ENCODE measurements around the gene INO80B. TPM values are rescaled to one million over a fixed set of nuclear protein-coding genes. Genes with fewer than 3 reads are reported as not detected.

The INO80B gene
- total RNA-seq: 10 to 100 TPM; 28.5 to 63.3 (median 48.0) TPM

DNA sequence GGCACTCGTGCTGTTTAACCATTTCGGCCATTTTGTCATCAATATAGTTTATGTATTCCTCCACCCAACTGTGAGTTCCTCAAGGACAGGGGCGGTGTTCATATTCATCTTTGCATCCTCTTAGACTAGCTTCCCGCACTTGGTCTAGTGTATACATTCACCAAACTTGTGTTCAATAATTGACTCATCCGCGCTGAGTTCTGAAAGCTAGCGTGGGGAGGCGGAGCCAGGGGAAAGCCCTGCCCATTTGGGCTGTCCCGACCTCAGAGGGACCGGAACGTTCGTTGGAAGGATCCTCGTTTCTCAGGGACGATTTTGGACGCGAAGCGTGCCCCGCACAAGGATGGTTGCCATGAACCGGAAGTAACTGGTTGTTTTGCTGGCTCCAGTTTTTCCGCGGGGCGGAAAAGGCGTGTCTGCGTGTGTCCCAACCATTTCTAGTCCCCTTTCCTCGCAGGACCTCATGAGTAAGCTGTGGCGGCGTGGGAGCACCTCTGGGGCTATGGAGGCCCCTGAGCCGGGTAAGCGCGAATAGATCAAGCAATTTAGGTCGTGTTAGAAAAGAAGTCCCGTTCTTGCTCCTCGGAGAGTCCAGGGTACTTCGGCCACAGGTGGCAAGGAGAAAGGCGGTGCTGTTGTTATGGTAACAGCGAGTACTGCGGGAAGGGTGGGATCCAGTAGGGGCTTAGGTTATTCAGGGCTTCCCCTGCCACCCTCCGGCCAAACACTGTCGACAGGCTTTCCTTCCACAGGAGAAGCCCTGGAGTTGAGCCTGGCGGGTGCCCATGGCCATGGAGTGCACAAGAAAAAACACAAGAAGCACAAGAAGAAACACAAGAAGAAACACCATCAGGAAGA is at the start of gene INO80B:
Gene INO80B, plus strand, starts transcription at position 434 of the 858 bp plus-strand sequence. Its CDS starts 30 bp downstream, at position 464.
- Histone ChIP-seq H3K9me3 (no peaks in the 10 kb centered on the region), H3K4me3 (peak within 1 kb of the TSS; percentile 64 to 71), H3K27ac (peak within 1 kb of the TSS; percentile 49 to 71), H3K27me3 (no peaks in the 10 kb centered on the region), H3K4me1 (peaks cover 3 to 18% of the 10 kb centered on the region in 2 donors), H3K36me3 (no peaks in the 10 kb centered on the region)
- intact Hi-C loops (cut with DNase I; ENCODE audit: low total_unique reads): no loop called here
- TF ChIP-seq, protein P1, sequence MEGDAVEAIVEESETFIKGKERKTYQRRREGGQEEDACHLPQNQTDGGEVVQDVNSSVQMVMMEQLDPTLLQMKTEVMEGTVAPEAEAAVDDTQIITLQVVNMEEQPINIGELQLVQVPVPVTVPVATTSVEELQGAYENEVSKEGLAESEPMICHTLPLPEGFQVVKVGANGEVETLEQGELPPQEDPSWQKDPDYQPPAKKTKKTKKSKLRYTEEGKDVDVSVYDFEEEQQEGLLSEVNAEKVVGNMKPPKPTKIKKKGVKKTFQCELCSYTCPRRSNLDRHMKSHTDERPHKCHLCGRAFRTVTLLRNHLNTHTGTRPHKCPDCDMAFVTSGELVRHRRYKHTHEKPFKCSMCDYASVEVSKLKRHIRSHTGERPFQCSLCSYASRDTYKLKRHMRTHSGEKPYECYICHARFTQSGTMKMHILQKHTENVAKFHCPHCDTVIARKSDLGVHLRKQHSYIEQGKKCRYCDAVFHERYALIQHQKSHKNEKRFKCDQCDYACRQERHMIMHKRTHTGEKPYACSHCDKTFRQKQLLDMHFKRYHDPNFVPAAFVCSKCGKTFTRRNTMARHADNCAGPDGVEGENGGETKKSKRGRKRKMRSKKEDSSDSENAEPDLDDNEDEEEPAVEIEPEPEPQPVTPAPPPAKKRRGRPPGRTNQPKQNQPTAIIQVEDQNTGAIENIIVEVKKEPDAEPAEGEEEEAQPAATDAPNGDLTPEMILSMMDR (IDR thresholded peaks at IDR 0.05): peak in 2 of 4 experiments; percentile 32 to 48
- TF ChIP-seq POLR2A (IDR thresholded peaks at IDR 0.05): peak; percentile 48 to 60
- peak; percentile 96 to 97 for DNase-seq

GRCh38 chr2:74406035-74406434 is 48.9 kb upstream of the INO80B start:
- Histone ChIP-seq H3K4me1 (no peaks in the 10 kb centered on the region), H3K9me3 (no peaks in the 10 kb centered on the region), H3K36me3 (no peaks in the 10 kb centered on the region), H3K4me3 (no peak overlapping the region), H3K27ac (no peak overlapping the region), H3K27me3 (no peaks in the 10 kb centered on the region)
- TF ChIP-seq, protein P1 (IDR thresholded peaks at IDR 0.05): no peak
- no peak for TF ChIP-seq POLR2A (IDR thresholded peaks at IDR 0.05)
- no peak for DNase-seq
- intact Hi-C loops (cut with DNase I; ENCODE audit: low total_unique reads): no loop called here

DNA sequence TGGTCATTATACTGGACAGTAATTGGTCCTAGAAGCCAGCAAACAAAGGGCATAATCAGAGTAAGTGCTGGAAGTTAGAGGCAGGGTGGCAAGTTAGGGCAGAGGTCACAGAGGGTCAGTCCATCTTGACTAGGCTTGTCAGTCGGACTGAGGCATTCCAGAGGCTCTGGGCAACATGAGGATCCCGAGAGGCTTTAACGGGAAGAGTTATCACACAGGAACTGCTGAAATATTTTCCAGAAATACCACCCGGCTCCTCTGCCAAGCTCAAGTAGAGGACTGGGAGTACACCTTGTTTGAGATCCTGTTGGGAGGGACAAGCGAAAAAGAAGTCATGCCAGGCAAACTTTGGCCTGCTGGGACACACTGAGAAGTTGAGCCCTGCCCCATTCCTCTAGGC is 47.2 kb upstream of the INO80B start:
- no peak for DNase-seq
- intact Hi-C loops (cut with DNase I; ENCODE audit: low total_unique reads): no loop called here
- no peak overlapping the region for H3K27ac ChIP-seq
- H3K4me3 ChIP-seq: no peak overlapping the region
- no peaks in the 10 kb centered on the region for H3K9me3 ChIP-seq
- TF ChIP-seq, protein P1 (IDR thresholded peaks at IDR 0.05): no peak
- TF ChIP-seq POLR2A (IDR thresholded peaks at IDR 0.05): no peak
- no peaks in the 10 kb centered on the region for H3K27me3 ChIP-seq
- H3K36me3 ChIP-seq: no peaks in the 10 kb centered on the region
- H3K4me1 ChIP-seq: no peaks in the 10 kb centered on the region

GRCh38 chr2:74413001-74413698 is 41.7 kb upstream of the INO80B start:
- peak in 1 of 2 donors; percentile 40 for DNase-seq
- intact Hi-C loops (cut with DNase I; ENCODE audit: low total_unique reads): no loop called here
- no peak overlapping the region for H3K27ac ChIP-seq

More at GRCh38 chr2:74413001-74413698, 41.7 kb upstream of the INO80B start:
- Histone ChIP-seq H3K27me3 (no peaks in the 10 kb centered on the region), H3K36me3 (no peaks in the 10 kb centered on the region), H3K9me3 (no peaks in the 10 kb centered on the region), H3K4me1 (peaks cover 0 to 5% of the 10 kb centered on the region in 2 donors), H3K4me3 (no peak overlapping the region)
- no peak for TF ChIP-seq POLR2A (IDR thresholded peaks at IDR 0.05)
- TF ChIP-seq, protein P1 (IDR thresholded peaks at IDR 0.05): no peak

Data from uterus (tissue), 4 donors.